ENCODE results near the gene LRP1B. TPM values are rescaled to one million over a fixed set of nuclear protein-coding genes. Genes with fewer than 3 reads are reported as not detected.
"Not testable (repeated sequence)": the region's sequence is repeated elsewhere in the genome, so short reads cannot be mapped to it uniquely, and the experiment has no call there.

Gene LRP1B
- total RNA-seq, 1 donor from 2014 or later, result not detected

- H3K27me3 Mint-ChIP-seq (ENCODE audit: low read depth), result no peaks in the 10 kb centered on the region
- intact Hi-C loops (cut with micrococcal nuclease), result no loop called here
- H3K36me3 Mint-ChIP-seq (ENCODE audit: low read depth), result no peaks in the 10 kb centered on the region
- no peak overlapping the region for H3K4me3 Mint-ChIP-seq (ENCODE audit: low read depth)
- H3K27ac Mint-ChIP-seq, result no peak overlapping the region
- no peak for DNase-seq (ENCODE audit: low spot score)
- H3K4me1 Mint-ChIP-seq (ENCODE audit: low read depth), result no peaks in the 10 kb centered on the region
- peaks cover 18% of the 10 kb centered on the region for H3K9me3 Mint-ChIP-seq
Observed at GRCh38 chr2:141871913-141872634, 258.7 kb downstream of the LRP1B start.

GRCh38 chr2:141869572-141869971 is 261.2 kb downstream of the LRP1B start:
- DNase-seq (ENCODE audit: low spot score), result no peak
- no peaks in the 10 kb centered on the region for H3K36me3 Mint-ChIP-seq (ENCODE audit: low read depth)
- no peak overlapping the region for H3K27ac Mint-ChIP-seq
- intact Hi-C loops (cut with micrococcal nuclease), result no loop called here
- no peaks in the 10 kb centered on the region for H3K27me3 Mint-ChIP-seq (ENCODE audit: low read depth)
- no peaks in the 10 kb centered on the region for H3K4me1 Mint-ChIP-seq (ENCODE audit: low read depth)
- no peak overlapping the region for H3K4me3 Mint-ChIP-seq (ENCODE audit: low read depth)
- peaks cover 18% of the 10 kb centered on the region for H3K9me3 Mint-ChIP-seq

GRCh38 chr2:141863964-141864363 is 266.9 kb downstream of the LRP1B start:
- no peaks in the 10 kb centered on the region for H3K36me3 Mint-ChIP-seq (ENCODE audit: low read depth)
- H3K4me3 Mint-ChIP-seq (ENCODE audit: low read depth), result no peak overlapping the region
- peaks cover 11% of the 10 kb centered on the region for H3K9me3 Mint-ChIP-seq
- H3K27ac Mint-ChIP-seq, result no peak overlapping the region
- intact Hi-C loops (cut with micrococcal nuclease), result no loop called here
- no peaks in the 10 kb centered on the region for H3K4me1 Mint-ChIP-seq (ENCODE audit: low read depth)
- no peak for DNase-seq (ENCODE audit: low spot score)
- H3K27me3 Mint-ChIP-seq (ENCODE audit: low read depth), result no peaks in the 10 kb centered on the region

- Mint-ChIP-seq H3K4me3 (ENCODE audit: low read depth) (no peak overlapping the region), H3K4me1 (ENCODE audit: low read depth) (no peaks in the 10 kb centered on the region), H3K27me3 (ENCODE audit: low read depth) (no peaks in the 10 kb centered on the region), H3K36me3 (ENCODE audit: low read depth) (no peaks in the 10 kb centered on the region), H3K9me3 (peaks cover 4% of the 10 kb centered on the region), H3K27ac (no peak overlapping the region)
- intact Hi-C loops (cut with micrococcal nuclease), result no loop called here
- DNase-seq (ENCODE audit: low spot score), result no peak
Observed at GRCh38 chr2:141856215-141856919, 274.4 kb downstream of the LRP1B start.

- DNase-seq (ENCODE audit: low spot score), result no peak
- Mint-ChIP-seq H3K27me3 (ENCODE audit: low read depth) (no peaks in the 10 kb centered on the region), H3K4me1 (ENCODE audit: low read depth) (no peaks in the 10 kb centered on the region), H3K36me3 (ENCODE audit: low read depth) (no peaks in the 10 kb centered on the region), H3K4me3 (ENCODE audit: low read depth) (no peak overlapping the region), H3K9me3 (no peaks in the 10 kb centered on the region), H3K27ac (no peak overlapping the region)
- intact Hi-C loops (cut with micrococcal nuclease), result no loop called here
Observed at GRCh38 chr2:141848191-141848590, 282.6 kb downstream of the LRP1B start.

GRCh38 chr2:141844231-141844630 is 286.6 kb downstream of the LRP1B start:
- no peak overlapping the region for H3K27ac Mint-ChIP-seq
- H3K27me3 Mint-ChIP-seq (ENCODE audit: low read depth), result no peaks in the 10 kb centered on the region
- no peaks in the 10 kb centered on the region for H3K4me1 Mint-ChIP-seq (ENCODE audit: low read depth)
- no peaks in the 10 kb centered on the region for H3K9me3 Mint-ChIP-seq
- intact Hi-C loops (cut with micrococcal nuclease), result no loop called here
- no peaks in the 10 kb centered on the region for H3K36me3 Mint-ChIP-seq (ENCODE audit: low read depth)
- no peak for DNase-seq (ENCODE audit: low spot score)
- H3K4me3 Mint-ChIP-seq (ENCODE audit: low read depth), result no peak overlapping the region

- Mint-ChIP-seq H3K27ac (no peak overlapping the region), H3K36me3 (ENCODE audit: low read depth) (no peaks in the 10 kb centered on the region), H3K27me3 (ENCODE audit: low read depth) (no peaks in the 10 kb centered on the region), H3K4me3 (ENCODE audit: low read depth) (no peak overlapping the region), H3K4me1 (ENCODE audit: low read depth) (no peaks in the 10 kb centered on the region), H3K9me3 (peaks cover 8% of the 10 kb centered on the region)
- no peak for DNase-seq (ENCODE audit: low spot score)
- intact Hi-C loops (cut with micrococcal nuclease), result no loop called here
Observed at GRCh38 chr2:141835103-141835502, 295.7 kb downstream of the LRP1B start.

- peaks cover 2% of the 10 kb centered on the region for H3K9me3 Mint-ChIP-seq
- H3K27me3 Mint-ChIP-seq (ENCODE audit: low read depth), result no peaks in the 10 kb centered on the region
- H3K36me3 Mint-ChIP-seq (ENCODE audit: low read depth), result no peaks in the 10 kb centered on the region
- DNase-seq (ENCODE audit: low spot score), result no peak
- no peak overlapping the region for H3K4me3 Mint-ChIP-seq (ENCODE audit: low read depth)
- no peak overlapping the region for H3K27ac Mint-ChIP-seq
- no peaks in the 10 kb centered on the region for H3K4me1 Mint-ChIP-seq (ENCODE audit: low read depth)
- intact Hi-C loops (cut with micrococcal nuclease), result no loop called here
Observed at GRCh38 chr2:141828761-141829160, 302.1 kb downstream of the LRP1B start.

- DNase-seq (ENCODE audit: low spot score), result no peak
- peaks cover 21% of the 10 kb centered on the region for H3K9me3 Mint-ChIP-seq
- no peaks in the 10 kb centered on the region for H3K27me3 Mint-ChIP-seq (ENCODE audit: low read depth)
- intact Hi-C loops (cut with micrococcal nuclease), result no loop called here
- no peak overlapping the region for H3K4me3 Mint-ChIP-seq (ENCODE audit: low read depth)
- H3K4me1 Mint-ChIP-seq (ENCODE audit: low read depth), result no peaks in the 10 kb centered on the region
- no peaks in the 10 kb centered on the region for H3K36me3 Mint-ChIP-seq (ENCODE audit: low read depth)
- H3K27ac Mint-ChIP-seq, result no peak overlapping the region
Observed at GRCh38 chr2:141824790-141825189, 306.0 kb downstream of the LRP1B start.

GRCh38 chr2:141820893-141821292 is 309.9 kb downstream of the LRP1B start:
- no peaks in the 10 kb centered on the region for H3K36me3 Mint-ChIP-seq (ENCODE audit: low read depth)
- intact Hi-C loops (cut with micrococcal nuclease), result no loop called here
- H3K4me1 Mint-ChIP-seq (ENCODE audit: low read depth), result no peaks in the 10 kb centered on the region
- peaks cover 34% of the 10 kb centered on the region for H3K9me3 Mint-ChIP-seq
- DNase-seq (ENCODE audit: low spot score), result no peak
- H3K27me3 Mint-ChIP-seq (ENCODE audit: low read depth), result no peaks in the 10 kb centered on the region
- H3K4me3 Mint-ChIP-seq (ENCODE audit: low read depth), result no peak overlapping the region
- no peak overlapping the region for H3K27ac Mint-ChIP-seq

GRCh38 chr2:141815320-141815719 is 315.5 kb downstream of the LRP1B start:
- H3K36me3 Mint-ChIP-seq (ENCODE audit: low read depth); H3K27me3 Mint-ChIP-seq (ENCODE audit: low read depth); intact Hi-C loops (cut with micrococcal nuclease); DNase-seq (ENCODE audit: low spot score); H3K4me3 Mint-ChIP-seq (ENCODE audit: low read depth); H3K27ac Mint-ChIP-seq; H3K4me1 Mint-ChIP-seq (ENCODE audit: low read depth): not testable (repeated sequence)
- H3K9me3 Mint-ChIP-seq, result peaks cover 44% of the 10 kb centered on the region

- no peaks in the 10 kb centered on the region for H3K4me1 Mint-ChIP-seq (ENCODE audit: low read depth)
- no peaks in the 10 kb centered on the region for H3K27me3 Mint-ChIP-seq (ENCODE audit: low read depth)
- no peak for DNase-seq (ENCODE audit: low spot score)
- intact Hi-C loops (cut with micrococcal nuclease), result no loop called here
- H3K9me3 Mint-ChIP-seq, result peaks cover 44% of the 10 kb centered on the region
- no peaks in the 10 kb centered on the region for H3K36me3 Mint-ChIP-seq (ENCODE audit: low read depth)
- no peak overlapping the region for H3K27ac Mint-ChIP-seq
- no peak overlapping the region for H3K4me3 Mint-ChIP-seq (ENCODE audit: low read depth)
Observed at GRCh38 chr2:141814150-141814549, 316.7 kb downstream of the LRP1B start.

GRCh38 chr2:141810148-141810547 is 320.7 kb downstream of the LRP1B start:
- Mint-ChIP-seq H3K4me3 (ENCODE audit: low read depth) (no peak overlapping the region), H3K4me1 (ENCODE audit: low read depth) (no peaks in the 10 kb centered on the region), H3K27ac (no peak overlapping the region), H3K27me3 (ENCODE audit: low read depth) (no peaks in the 10 kb centered on the region), H3K36me3 (ENCODE audit: low read depth) (no peaks in the 10 kb centered on the region), H3K9me3 (peaks cover 48% of the 10 kb centered on the region)
- intact Hi-C loops (cut with micrococcal nuclease), result no loop called here
- DNase-seq (ENCODE audit: low spot score), result no peak
